ENCODE results near the gene CCR5.

GRCh38 chr3:46408853-46409252, 38.1 kb downstream of the CCR5 start:
- TF ChIP-seq, protein P1, sequence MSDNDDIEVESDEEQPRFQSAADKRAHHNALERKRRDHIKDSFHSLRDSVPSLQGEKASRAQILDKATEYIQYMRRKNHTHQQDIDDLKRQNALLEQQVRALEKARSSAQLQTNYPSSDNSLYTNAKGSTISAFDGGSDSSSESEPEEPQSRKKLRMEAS (IDR thresholded peaks at IDR 0.05) = no peak
- TF ChIP-seq POLR2A (IDR thresholded peaks at IDR 0.05; ENCODE audit: control extremely low read depth in 1 of 2, low read depth in 2 of 2, low read length in 2 of 2) (no peak), SIN3A (conservative IDR thresholded peaks at IDR 0.05 in 1 of 2, IDR thresholded peaks at IDR 0.05 in 1 of 2; ENCODE audit: low read depth in 1 of 2, low read length in 2 of 2) (no peak), YY1 (IDR thresholded peaks at IDR 0.05; ENCODE audit: low read depth, low read length) (no peak), MAFK (IDR thresholded peaks at IDR 0.05; ENCODE audit: low read depth, low read length) (no peak)
- TF ChIP-seq, protein P2, sequence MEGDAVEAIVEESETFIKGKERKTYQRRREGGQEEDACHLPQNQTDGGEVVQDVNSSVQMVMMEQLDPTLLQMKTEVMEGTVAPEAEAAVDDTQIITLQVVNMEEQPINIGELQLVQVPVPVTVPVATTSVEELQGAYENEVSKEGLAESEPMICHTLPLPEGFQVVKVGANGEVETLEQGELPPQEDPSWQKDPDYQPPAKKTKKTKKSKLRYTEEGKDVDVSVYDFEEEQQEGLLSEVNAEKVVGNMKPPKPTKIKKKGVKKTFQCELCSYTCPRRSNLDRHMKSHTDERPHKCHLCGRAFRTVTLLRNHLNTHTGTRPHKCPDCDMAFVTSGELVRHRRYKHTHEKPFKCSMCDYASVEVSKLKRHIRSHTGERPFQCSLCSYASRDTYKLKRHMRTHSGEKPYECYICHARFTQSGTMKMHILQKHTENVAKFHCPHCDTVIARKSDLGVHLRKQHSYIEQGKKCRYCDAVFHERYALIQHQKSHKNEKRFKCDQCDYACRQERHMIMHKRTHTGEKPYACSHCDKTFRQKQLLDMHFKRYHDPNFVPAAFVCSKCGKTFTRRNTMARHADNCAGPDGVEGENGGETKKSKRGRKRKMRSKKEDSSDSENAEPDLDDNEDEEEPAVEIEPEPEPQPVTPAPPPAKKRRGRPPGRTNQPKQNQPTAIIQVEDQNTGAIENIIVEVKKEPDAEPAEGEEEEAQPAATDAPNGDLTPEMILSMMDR (IDR thresholded peaks at IDR 0.05; ENCODE audit: control extremely low read depth in 1 of 3, insufficient read depth in 1 of 3, low read depth in 1 of 3, low read length in 3 of 3) = peak in 2 of 3 experiments; percentile 14 to 27; a peak in 2 of 4 replicates
- TF ChIP-seq, protein P3, sequence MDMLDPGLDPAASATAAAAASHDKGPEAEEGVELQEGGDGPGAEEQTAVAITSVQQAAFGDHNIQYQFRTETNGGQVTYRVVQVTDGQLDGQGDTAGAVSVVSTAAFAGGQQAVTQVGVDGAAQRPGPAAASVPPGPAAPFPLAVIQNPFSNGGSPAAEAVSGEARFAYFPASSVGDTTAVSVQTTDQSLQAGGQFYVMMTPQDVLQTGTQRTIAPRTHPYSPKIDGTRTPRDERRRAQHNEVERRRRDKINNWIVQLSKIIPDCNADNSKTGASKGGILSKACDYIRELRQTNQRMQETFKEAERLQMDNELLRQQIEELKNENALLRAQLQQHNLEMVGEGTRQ (IDR thresholded peaks at IDR 0.05; ENCODE audit: low read length) = no peak
